ENCODE results near the gene SIX2.
A peak's percentile ranks its signal among the peaks of the same experiment; 100 is the strongest.

SIX2 gene

DNA sequence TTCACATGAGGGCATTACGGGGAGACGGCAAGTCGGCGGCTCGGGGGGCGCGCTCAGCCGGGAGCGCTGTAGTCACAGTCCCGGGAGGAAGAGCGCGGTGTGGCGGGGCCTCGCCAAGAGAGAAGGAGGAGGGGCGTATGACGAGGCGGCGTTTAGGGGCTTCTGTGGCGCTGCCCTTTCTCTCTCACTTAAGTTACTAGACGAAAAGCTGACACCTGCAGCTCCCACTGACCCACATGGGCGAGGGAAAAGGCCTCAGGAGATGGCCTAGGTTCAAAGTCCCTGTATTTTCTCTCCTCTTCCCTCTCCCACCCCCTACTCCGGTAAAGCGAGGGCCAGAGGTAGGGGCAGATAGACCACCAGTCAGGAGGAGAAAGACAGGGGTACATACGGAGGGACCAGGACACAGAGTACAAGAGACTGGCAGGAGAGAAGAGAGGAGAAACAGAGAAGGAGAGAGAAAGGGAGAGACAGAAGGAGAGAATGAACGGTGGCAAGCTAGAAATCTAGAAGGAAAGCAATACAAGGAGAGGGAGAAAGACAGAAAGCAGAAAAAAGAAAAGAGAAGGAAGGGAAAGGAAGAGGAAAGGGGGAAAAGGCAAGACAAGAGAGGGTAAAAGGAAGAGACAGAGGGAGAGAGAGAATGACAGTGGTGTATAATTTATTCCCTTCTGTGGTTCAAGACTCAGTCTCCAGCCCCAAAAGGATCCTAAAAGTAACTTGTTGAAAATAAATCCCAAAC is 3.8 kb downstream of the SIX2 start:
- Histone ChIP-seq H3K4me2 (ENCODE audit: low read length, poor library complexity, severe bottlenecking) (peak overlapping the region; percentile 72), H2BK15ac (ENCODE audit: low read depth, poor library complexity, severe bottlenecking) (no peak overlapping the region), H4K8ac (ENCODE audit: low read length) (no peak overlapping the region), H3K18ac (ENCODE audit: low read depth in 1 of 2, low read length in 2 of 2) (no peak overlapping the region), H2BK5ac (ENCODE audit: low read depth, low read length, poor library complexity, severe bottlenecking) (no peak overlapping the region), H3K14ac (ENCODE audit: low read length in 2 of 2) (no peak overlapping the region), H3K27me3 (ENCODE audit: control insufficient read depth in 1 of 2, insufficient read depth in 1 of 2, low read length in 2 of 2) (peaks cover 21 to 69% of the 10 kb centered on the region in 2 experiments), H2BK120ac (ENCODE audit: low read depth, low read length) (no peak overlapping the region), H3K4ac (ENCODE audit: low read depth in 1 of 2, low read length in 2 of 2) (no peak overlapping the region), H2AK5ac (ENCODE audit: low read length, severe bottlenecking) (no peak overlapping the region), H3K4me1 (ENCODE audit: control insufficient read depth, insufficient read depth, low read depth, low read length) (peaks cover 43% of the 10 kb centered on the region), H4K91ac (ENCODE audit: low read length) (no peak overlapping the region), H3K79me1 (replicated peaks; ENCODE audit: low read length, poor library complexity, severe bottlenecking) (peaks cover 6% of the 10 kb centered on the region), H3K9ac (ENCODE audit: low read length) (no peak overlapping the region), H3K9me3 (ENCODE audit: control insufficient read depth, low read length) (no peaks in the 10 kb centered on the region), H2BK12ac (ENCODE audit: low read length in 2 of 2) (no peak overlapping the region), H3K27ac (ENCODE audit: low read length, poor library complexity, severe bottlenecking) (no peak overlapping the region), H3K36me3 (ENCODE audit: control insufficient read depth in 1 of 2, insufficient read depth in 2 of 2, low read depth in 1 of 2, low read length in 2 of 2) (peaks cover 0 to 23% of the 10 kb centered on the region in 2 experiments), H2AFZ (ENCODE audit: low read depth, low read length) (no peak overlapping the region), H3K23ac (ENCODE audit: low read length in 2 of 2) (no peak overlapping the region), H3K4me3 (ENCODE audit: insufficient read depth in 1 of 2, low read depth in 1 of 2, low read length in 2 of 2) (no peak overlapping the region)
- DNase-seq: no peak
- 6% methylated on average over 16 of the region's 25 CpGs for WGBS

DNA sequence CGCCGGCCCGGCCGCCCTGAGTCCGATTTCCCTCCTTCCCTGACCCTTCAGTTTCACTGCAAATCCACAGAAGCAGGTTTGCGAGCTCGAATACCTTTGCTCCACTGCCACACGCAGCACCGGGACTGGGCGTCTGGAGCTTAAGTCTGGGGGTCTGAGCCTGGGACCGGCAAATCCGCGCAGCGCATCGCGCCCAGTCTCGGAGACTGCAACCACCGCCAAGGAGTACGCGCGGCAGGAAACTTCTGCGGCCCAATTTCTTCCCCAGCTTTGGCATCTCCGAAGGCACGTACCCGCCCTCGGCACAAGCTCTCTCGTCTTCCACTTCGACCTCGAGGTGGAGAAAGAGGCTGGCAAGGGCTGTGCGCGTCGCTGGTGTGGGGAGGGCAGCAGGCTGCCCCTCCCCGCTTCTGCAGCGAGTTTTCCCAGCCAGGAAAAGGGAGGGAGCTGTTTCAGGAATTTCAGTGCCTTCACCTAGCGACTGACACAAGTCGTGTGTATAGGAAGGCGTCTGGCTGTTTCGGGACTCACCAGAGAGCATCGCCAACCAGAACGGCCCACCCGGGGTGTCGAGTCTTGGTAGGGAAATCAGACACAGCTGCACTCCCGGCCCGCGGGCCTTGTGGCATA is 4.6 kb downstream of the SIX2 start:
- Histone ChIP-seq H3K18ac (ENCODE audit: low read depth in 1 of 2, low read length in 2 of 2) (no peak overlapping the region), H2AFZ (ENCODE audit: low read depth, low read length) (no peak overlapping the region), H3K27me3 (ENCODE audit: control insufficient read depth in 1 of 2, insufficient read depth in 1 of 2, low read length in 2 of 2) (peaks cover 28 to 76% of the 10 kb centered on the region in 2 experiments), H3K27ac (ENCODE audit: low read length, poor library complexity, severe bottlenecking) (no peak overlapping the region), H3K23ac (ENCODE audit: low read length in 2 of 2) (no peak overlapping the region), H3K14ac (ENCODE audit: low read length in 2 of 2) (no peak overlapping the region), H3K4ac (ENCODE audit: low read depth in 1 of 2, low read length in 2 of 2) (no peak overlapping the region), H3K4me3 (ENCODE audit: insufficient read depth in 1 of 2, low read depth in 1 of 2, low read length in 2 of 2) (peak overlapping the region in 1 of 2 experiments; percentile 23), H4K91ac (ENCODE audit: low read length) (no peak overlapping the region), H2AK5ac (ENCODE audit: low read length, severe bottlenecking) (no peak overlapping the region), H4K8ac (ENCODE audit: low read length) (no peak overlapping the region), H2BK5ac (ENCODE audit: low read depth, low read length, poor library complexity, severe bottlenecking) (no peak overlapping the region), H3K9me3 (ENCODE audit: control insufficient read depth, low read length) (no peaks in the 10 kb centered on the region), H2BK12ac (ENCODE audit: low read length in 2 of 2) (no peak overlapping the region), H2BK120ac (ENCODE audit: low read depth, low read length) (no peak overlapping the region), H3K4me1 (ENCODE audit: control insufficient read depth, insufficient read depth, low read depth, low read length) (peaks cover 44% of the 10 kb centered on the region), H3K79me1 (replicated peaks; ENCODE audit: low read length, poor library complexity, severe bottlenecking) (peaks cover 6% of the 10 kb centered on the region), H3K4me2 (ENCODE audit: low read length, poor library complexity, severe bottlenecking) (peak overlapping the region; percentile 72), H2BK15ac (ENCODE audit: low read depth, poor library complexity, severe bottlenecking) (no peak overlapping the region), H3K9ac (ENCODE audit: low read length) (no peak overlapping the region), H3K36me3 (ENCODE audit: control insufficient read depth in 1 of 2, insufficient read depth in 2 of 2, low read depth in 1 of 2, low read length in 2 of 2) (peaks cover 0 to 23% of the 10 kb centered on the region in 2 experiments)
- WGBS: 3% methylated on average over 30 of the region's 45 CpGs
- DNase-seq: no peak

DNA sequence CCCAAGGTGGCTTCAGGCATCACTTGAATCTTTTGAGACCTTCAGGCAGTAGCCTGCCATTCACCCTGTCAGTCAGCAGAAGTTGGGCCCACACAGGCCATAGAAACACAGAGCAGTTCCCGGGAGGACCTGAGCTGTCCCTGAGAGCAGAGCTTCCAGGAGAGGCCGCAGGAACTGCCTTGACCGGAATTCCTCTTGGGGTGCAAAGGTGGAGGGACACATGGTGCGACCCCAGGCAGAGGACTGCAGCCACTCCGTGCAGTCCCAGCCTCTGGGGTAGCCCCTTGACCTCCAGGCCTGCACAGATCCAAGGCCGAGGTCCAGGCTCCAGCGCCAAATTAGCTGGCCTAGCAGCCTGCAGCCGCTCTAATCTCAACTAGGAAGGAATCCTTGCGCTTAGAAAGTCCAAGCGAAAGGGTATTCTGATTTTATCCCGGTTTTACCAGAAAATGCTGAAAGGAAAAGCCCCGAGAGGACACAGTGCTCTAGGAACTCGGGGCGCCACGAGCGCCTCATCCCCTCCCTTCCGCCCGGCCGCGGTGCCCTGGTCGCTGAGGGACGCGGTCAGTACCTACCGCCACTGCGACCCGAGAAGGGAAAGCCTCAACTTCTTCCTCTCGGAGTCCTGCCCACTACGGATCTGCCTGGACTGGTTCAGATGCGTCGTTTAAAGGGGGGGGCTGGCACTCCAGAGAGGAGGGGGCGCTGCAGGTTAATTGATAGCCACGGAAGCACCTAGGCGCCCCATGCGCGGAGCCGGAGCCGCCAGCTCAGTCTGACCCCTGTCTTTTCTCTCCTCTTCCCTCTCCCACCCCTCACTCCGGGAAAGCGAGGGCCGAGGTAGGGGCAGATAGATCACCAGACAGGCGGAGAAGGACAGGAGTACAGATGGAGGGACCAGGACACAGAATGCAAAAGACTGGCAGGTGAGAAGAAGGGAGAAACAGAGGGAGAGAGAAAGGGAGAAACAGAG is 5.4 kb downstream of the SIX2 start:
- H2BK5ac ChIP-seq (ENCODE audit: low read depth, low read length, poor library complexity, severe bottlenecking): no peak overlapping the region
- no peak overlapping the region for H4K91ac ChIP-seq (ENCODE audit: low read length)
- no peak overlapping the region for H3K4me3 ChIP-seq (ENCODE audit: insufficient read depth in 1 of 2, low read depth in 1 of 2, low read length in 2 of 2)
- peaks cover 0 to 23% of the 10 kb centered on the region in 2 experiments for H3K36me3 ChIP-seq (ENCODE audit: control insufficient read depth in 1 of 2, insufficient read depth in 2 of 2, low read depth in 1 of 2, low read length in 2 of 2)
- peak overlapping the region; percentile 72 for H3K4me2 ChIP-seq (ENCODE audit: low read length, poor library complexity, severe bottlenecking)
- peak overlapping the region in 1 of 2 experiments; percentile 52 for H3K23ac ChIP-seq (ENCODE audit: low read length in 2 of 2)
- no peak overlapping the region for H3K9ac ChIP-seq (ENCODE audit: low read length)
- no peak overlapping the region for H2BK12ac ChIP-seq (ENCODE audit: low read length in 2 of 2)
- H3K18ac ChIP-seq (ENCODE audit: low read depth in 1 of 2, low read length in 2 of 2): no peak overlapping the region
- H2BK15ac ChIP-seq (ENCODE audit: low read depth, poor library complexity, severe bottlenecking): no peak overlapping the region
- H2BK120ac ChIP-seq (ENCODE audit: low read depth, low read length): no peak overlapping the region
- H2AK5ac ChIP-seq (ENCODE audit: low read length, severe bottlenecking): no peak overlapping the region
- peaks cover 44% of the 10 kb centered on the region for H3K4me1 ChIP-seq (ENCODE audit: control insufficient read depth, insufficient read depth, low read depth, low read length)
- no peak overlapping the region for H3K4ac ChIP-seq (ENCODE audit: low read depth in 1 of 2, low read length in 2 of 2)
- WGBS: 11% methylated on average over 22 of the region's 41 CpGs
- H3K79me1 ChIP-seq (replicated peaks; ENCODE audit: low read length, poor library complexity, severe bottlenecking): peaks cover 6% of the 10 kb centered on the region
- peaks cover 35 to 84% of the 10 kb centered on the region in 2 experiments for H3K27me3 ChIP-seq (ENCODE audit: control insufficient read depth in 1 of 2, insufficient read depth in 1 of 2, low read length in 2 of 2)
- no peak overlapping the region for H3K14ac ChIP-seq (ENCODE audit: low read length in 2 of 2)
- no peak overlapping the region for H3K27ac ChIP-seq (ENCODE audit: low read length, poor library complexity, severe bottlenecking)
- no peak overlapping the region for H2AFZ ChIP-seq (ENCODE audit: low read depth, low read length)
- H3K9me3 ChIP-seq (ENCODE audit: control insufficient read depth, low read length): no peaks in the 10 kb centered on the region
- no peak overlapping the region for H4K8ac ChIP-seq (ENCODE audit: low read length)
- DNase-seq: no peak

Measured in mesenchymal stem cell (in vitro differentiated cells and primary cell).